ENCODE measurements around the gene CACFD1.

CACFD1 gene

GRCh38 chr9:133514460-133515239, 54.9 kb downstream of the CACFD1 start:
- in situ Hi-C loops (cut with HindIII; ENCODE audit: low sequenced_read_pairs), result no loop called here

- in situ Hi-C loops (cut with HindIII; ENCODE audit: low sequenced_read_pairs), result no loop called here
These were observed 55.4 kb downstream of the CACFD1 start for GRCh38 chr9:133515240-133515610.

- in situ Hi-C loops (cut with HindIII; ENCODE audit: low sequenced_read_pairs), result no loop called here
These were observed 56.0 kb downstream of the CACFD1 start for GRCh38 chr9:133515615-133516255.

DNA sequence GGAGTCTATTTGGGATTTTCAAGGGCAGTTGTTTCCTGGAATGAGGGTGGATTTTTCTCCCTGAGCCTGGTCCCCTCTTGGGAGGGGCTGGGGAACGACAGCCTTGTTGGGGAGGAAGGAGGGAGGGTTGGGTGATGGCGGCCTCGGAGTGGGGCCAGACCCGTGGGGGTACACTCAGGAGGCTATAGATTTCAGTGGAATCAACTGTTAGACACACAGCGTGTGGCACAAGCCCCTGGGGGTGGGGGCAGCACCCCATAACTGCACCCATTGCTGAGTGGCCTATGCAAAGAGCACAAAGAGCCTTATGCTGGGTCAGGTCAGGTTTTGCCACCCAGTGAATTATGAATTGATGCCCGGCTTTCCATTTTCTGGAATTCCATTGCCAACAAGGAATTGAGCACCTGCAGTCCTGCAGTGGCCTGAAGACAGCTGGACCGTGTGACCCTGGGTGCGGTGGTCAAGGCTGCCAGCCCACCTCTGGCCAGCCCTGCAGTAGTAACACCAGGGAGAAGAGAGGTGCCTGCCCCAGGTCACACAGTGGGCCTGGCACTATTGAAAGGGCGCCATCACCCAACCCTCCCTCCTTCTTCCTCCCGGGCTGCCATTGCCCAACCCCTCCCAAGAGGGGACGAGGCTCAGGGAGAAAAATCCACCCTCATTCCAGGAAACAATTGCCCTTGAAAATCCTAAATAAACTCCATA, 56.6 kb downstream of the CACFD1 start:
- in situ Hi-C loops (cut with HindIII; ENCODE audit: low sequenced_read_pairs), result no loop called here

- in situ Hi-C loops (cut with HindIII; ENCODE audit: low sequenced_read_pairs), result no loop called here
These were observed 57.2 kb downstream of the CACFD1 start for GRCh38 chr9:133516961-133517350.

DNA sequence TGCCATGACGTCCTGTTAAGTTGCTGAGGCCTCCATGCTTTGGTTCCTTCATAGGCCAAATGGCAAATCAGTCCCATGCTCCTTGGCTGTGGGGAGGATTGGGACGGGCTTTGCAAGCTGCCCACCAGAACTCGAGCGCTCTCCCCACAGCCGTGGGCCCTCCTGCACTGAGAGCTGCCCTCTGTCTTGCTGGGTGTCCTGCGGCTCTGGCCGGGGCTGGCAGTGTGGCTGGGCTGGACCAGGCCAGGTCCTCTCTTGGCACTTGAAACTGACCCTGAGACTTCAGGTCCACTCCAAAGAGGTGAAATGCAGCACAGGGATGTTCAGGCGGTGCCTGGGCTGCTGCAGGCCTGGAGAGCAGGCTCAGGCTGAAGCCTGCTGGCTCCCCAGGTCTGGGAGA, 57.9 kb downstream of the CACFD1 start:
- in situ Hi-C loops (cut with HindIII; ENCODE audit: low sequenced_read_pairs), result no loop called here

- in situ Hi-C loops (cut with HindIII; ENCODE audit: low sequenced_read_pairs), result no loop called here
These were observed 58.4 kb downstream of the CACFD1 start for GRCh38 chr9:133518200-133518599.

- in situ Hi-C loops (cut with HindIII; ENCODE audit: low sequenced_read_pairs), result no loop called here
These were observed 59.1 kb downstream of the CACFD1 start for GRCh38 chr9:133518706-133519449.

DNA sequence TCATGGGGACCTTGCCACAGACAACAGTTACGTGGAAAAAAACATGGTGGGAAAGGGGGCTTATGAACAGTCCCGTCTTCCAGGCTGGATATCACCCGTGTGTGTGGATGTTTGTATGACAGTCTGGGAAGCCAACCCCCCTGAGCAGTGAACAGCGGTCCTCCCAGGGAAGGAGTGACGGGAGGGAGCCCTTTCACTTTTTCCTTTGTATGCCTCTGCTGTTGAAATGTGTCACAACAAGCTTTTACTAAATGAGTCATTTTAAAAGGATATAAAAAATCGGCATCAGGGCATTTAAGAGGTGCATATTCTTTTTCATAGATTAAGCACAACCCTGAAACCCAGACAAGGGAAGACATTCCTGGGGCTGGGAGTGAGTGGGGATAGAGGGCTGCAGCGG, 59.9 kb downstream of the CACFD1 start:
- in situ Hi-C loops (cut with HindIII; ENCODE audit: low sequenced_read_pairs), result no loop called here

DNA sequence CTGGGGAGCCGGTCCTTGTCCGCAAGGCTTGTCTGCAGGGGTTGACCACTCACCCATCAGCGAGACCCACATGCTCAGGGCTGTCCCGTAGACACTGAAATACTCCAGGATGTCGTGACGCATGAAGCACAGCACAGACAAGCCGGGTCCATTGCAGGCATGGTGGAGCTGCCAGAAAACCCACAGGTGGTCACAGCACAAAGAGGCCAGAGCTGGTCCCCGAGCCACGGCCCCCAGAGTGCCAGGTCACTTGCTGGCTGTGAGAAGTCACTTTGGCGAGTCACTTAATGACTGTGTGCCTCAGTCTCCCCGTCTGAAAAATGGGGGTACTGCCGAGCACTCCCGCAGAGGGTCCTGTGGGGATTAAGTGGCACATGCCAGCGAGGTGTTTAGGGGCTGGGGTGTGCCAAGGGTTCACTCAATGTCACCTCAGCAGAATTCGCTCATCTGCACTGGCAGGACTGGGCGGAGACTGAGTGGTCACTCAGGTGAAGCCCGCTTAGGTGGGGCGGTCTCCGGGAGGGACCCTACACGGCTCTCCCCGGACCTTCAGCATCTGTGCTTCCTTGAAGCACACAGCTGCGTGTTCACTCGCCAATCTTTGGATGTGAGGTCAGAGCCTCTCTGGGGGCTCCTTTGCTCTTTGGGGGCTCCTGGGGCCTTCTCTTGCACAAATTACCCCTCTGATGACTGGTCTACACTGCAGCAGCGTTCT, 60.5 kb downstream of the CACFD1 start:
- in situ Hi-C loops (cut with HindIII; ENCODE audit: low sequenced_read_pairs), result no loop called here
